D721Med (cell line): Measurements from ENCODE around the gene MAN1A1.

Source experiments
- DNase-seq: peaks from one replicate; pipeline ENCODE4 v3.0.0; 2011; ENCODE audit warnings: low spot score; ENCODE audit not compliant: insufficient read length
- FAIRE-seq: peaks from 2 replicates; lab custom pipeline; 2011; peaks lifted over from hg19 to GRCh38; lab: Jason Lieb, UNC
- CTCF ChIP-seq: IDR thresholded peaks from 2 replicates; pipeline ENCODE4 v1.5.1; 2012; ENCODE audit warnings: mild to moderate bottlenecking, control low read depth; ENCODE audit not compliant: insufficient read depth; ENCODE audit errors: missing control alignments

Gene MAN1A1

GRCh38 chr6:119261944-119262284 is 87.6 kb downstream of the MAN1A1 start:
- no peak for TF ChIP-seq CTCF
- FAIRE-seq (no peak), DNase-seq (no peak)

GRCh38 chr6:119259027-119259426 is 90.5 kb downstream of the MAN1A1 start:
- FAIRE-seq (no peak), DNase-seq (no peak)
- TF ChIP-seq CTCF, result no peak

GRCh38 chr6:119257726-119258125 is 91.8 kb downstream of the MAN1A1 start:
- FAIRE-seq (no peak), DNase-seq (no peak)

GRCh38 chr6:119256978-119257462 is 92.5 kb downstream of the MAN1A1 start:
- no peak for TF ChIP-seq CTCF
- FAIRE-seq (no peak), DNase-seq (no peak)

More at GRCh38 chr6:119257726-119258125, 91.8 kb downstream of the MAN1A1 start:
- no peak for TF ChIP-seq CTCF

- TF ChIP-seq CTCF, result no peak
- DNase-seq (no peak), FAIRE-seq (no peak)
Observed at GRCh38 chr6:119256392-119256791, 93.2 kb downstream of the MAN1A1 start.

GRCh38 chr6:119255492-119255891 is 94.1 kb downstream of the MAN1A1 start:
- no peak for TF ChIP-seq CTCF
- FAIRE-seq (no peak), DNase-seq (no peak)

- FAIRE-seq (no peak), DNase-seq (no peak)
- no peak for TF ChIP-seq CTCF
Observed at GRCh38 chr6:119250036-119250435, 99.5 kb downstream of the MAN1A1 start.
